Activated naive CD4-positive, alpha-beta T cell treated with anti-CD3 and anti-CD28 coated beads for 36 hours (primary cell): ENCODE data around the gene IDUA. TPM values are rescaled to one million over a fixed set of nuclear protein-coding genes. Genes with fewer than 3 reads are reported as not detected.

Experiments
- CTCF ChIA-PET: fragments of 350-600 bp; sonication (Branson Sonifier 250); formaldehyde crosslinking; loops from one replicate; lab custom pipeline; 2021; ENCODE audit warnings: antibody characterized with exemption; lab: Charles Lee
- DNase-seq: peaks from one replicate; pipeline ENCODE4 v3.0.0-alpha.2; 2020
- H3K27ac Mint-ChIP-seq: one replicate; pipeline ENCODE4 v1.8.0; 2021; ENCODE audit warnings: mild to moderate bottlenecking, mixed read lengths
- H3K27me3 Mint-ChIP-seq: one replicate; pipeline ENCODE4 v1.8.0; 2021; ENCODE audit warnings: low read depth, mixed read lengths
- H3K36me3 Mint-ChIP-seq: one replicate; pipeline ENCODE4 v1.8.0; 2021; ENCODE audit warnings: low read depth, mixed read lengths
- H3K4me1 Mint-ChIP-seq: one replicate; pipeline ENCODE4 v1.8.0; 2021; ENCODE audit warnings: low read depth, mixed read lengths
- H3K4me3 Mint-ChIP-seq: one replicate; pipeline ENCODE4 v1.8.0; 2021; ENCODE audit warnings: mild to moderate bottlenecking, moderate library complexity, mixed read lengths
- H3K9me3 Mint-ChIP-seq: one replicate; pipeline ENCODE4 v1.8.0; 2021; ENCODE audit warnings: mixed read lengths
- intact Hi-C: fragments of 100-400 bp; cut with micrococcal nuclease; formaldehyde crosslinking; loops from one replicate; pipeline ENCODE4 v1.15.1; 2023
- total RNA-seq, 2 experiments: library from RNA; stranded (reverse); gene quantifications; one replicate each; pipeline ENCODE4 v1.2.3, GENCODE V29; 2021

Gene IDUA
- total RNA-seq, 2 experiments from 2014 or later, result 9.5 to 10.5 TPM

DNA sequence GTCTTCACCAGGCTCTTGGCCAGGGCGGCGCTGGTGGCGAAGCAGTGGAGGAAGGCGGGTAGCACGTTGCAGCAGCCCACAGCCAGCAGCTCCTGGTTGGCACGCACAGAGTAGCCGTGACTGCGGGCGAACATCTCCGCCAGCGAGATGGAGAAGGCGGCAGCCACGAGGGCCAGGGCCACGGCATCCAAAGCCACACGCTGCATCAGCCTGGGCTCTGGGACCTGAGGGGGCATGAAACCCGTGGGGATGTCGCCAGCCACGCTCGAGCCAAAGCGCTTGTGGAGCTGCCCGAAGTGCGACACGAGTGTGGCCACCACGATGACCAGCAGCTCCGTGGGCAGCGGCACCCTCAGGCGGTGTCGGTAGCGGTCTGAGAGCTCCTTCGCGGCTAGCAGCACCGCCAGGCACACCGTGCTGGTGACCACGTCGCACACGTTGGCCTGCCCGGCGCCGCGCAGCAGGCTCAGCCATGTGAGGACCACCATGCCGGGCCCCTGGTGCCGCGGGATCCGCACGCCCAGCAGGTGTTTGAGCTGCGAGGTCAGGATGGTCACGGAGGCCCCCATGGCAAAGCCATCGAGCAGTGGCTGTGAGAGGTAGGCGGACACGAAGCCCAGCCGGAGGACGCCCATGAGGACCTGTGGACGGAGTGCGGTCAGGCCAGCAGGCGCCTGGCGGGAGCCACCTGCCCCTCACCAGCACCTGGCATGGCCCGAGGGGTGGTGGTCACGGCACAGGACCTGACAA lies 3.1 kb downstream of the IDUA start:
- no peak for DNase-seq
- intact Hi-C loops, result loop anchor here (5.0 kb wide), 1 partner anchor 388 kb away; no protein-coding TSS in a partner anchor
- H3K9me3 Mint-ChIP-seq, result no peaks in the 10 kb centered on the region
- H3K36me3 Mint-ChIP-seq, result peaks cover 2% of the 10 kb centered on the region
- CTCF ChIA-PET, result no interaction called here
- H3K27me3 Mint-ChIP-seq, result no peaks in the 10 kb centered on the region
- peaks cover 22% of the 10 kb centered on the region for H3K4me1 Mint-ChIP-seq
- H3K27ac Mint-ChIP-seq, result no peak overlapping the region
- no peak overlapping the region for H3K4me3 Mint-ChIP-seq

DNA sequence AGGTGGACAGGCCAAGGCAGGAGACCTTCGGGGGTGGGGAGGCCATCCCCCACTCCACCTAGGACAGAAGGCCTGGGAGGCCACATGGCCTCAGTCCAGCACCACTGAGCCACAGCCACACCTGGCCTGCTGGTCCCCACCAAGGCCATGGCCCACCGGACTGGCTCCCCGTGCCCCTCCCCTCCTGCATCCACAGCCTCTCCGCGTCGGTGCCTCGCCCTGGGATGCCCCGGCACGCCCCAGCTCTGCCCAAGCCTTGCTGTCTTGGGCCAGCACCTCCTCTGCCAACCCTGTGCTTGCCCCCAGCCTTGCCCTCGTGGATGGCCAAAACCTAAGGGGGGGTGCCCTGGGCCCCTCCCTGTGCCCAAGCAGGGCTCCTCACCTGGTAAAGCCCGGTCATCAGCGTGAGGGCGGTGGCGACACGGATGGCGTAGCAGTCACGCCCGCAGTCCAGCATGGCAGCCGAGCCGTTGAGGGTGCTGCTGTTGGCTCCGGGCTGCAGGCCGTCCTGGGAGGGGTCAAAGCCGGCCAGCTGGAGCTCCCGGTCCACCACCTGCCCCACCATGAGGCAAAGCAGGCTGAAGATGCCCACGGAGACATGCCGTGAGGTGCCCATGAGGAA lies 4.0 kb downstream of the IDUA start:
- H3K27me3 Mint-ChIP-seq, result no peaks in the 10 kb centered on the region
- peaks cover 2% of the 10 kb centered on the region for H3K36me3 Mint-ChIP-seq
- intact Hi-C loops, result no loop called here

DNA sequence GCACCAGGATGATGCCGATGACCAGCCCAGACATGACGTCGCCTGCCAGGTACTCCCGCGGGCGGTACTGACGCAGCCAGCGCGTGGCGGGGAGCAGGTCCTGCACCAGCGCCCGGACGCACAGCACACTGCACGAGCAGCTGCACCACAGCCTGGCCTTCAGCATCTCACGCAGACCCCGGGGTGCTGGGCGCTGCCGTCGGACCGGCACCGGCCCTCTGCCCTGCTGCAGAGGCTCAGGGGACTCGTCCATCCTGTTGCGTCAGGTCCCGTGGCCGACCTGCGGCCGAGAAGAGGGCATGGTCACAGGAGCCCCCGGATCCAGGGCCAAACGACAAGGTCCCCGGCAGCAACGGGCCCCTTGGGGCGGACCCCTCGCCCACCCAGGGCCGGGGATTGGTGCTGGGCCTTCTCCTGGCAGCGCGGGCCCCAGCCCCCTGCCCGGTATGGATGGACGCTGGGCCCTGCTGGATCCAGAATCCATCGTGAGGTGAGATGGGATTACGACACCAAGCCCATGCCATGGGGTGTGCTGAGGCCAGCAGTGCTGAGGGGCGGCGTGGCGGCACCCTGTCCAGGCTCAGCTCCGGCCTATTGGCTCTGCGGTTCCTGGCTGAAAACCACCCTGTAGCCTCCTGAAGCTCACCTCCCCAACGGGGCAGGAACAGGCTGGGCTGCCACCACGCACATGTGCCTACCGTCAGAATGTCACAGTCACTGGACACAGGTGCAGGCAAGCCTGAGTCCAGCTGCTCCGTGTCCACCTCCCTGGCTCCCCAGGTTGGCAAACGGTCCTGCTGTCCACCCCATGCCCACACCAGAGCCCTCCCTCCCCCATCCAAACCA lies 4.8 kb downstream of the IDUA start:
- Mint-ChIP-seq H3K4me1 (peaks cover 9% of the 10 kb centered on the region), H3K9me3 (no peaks in the 10 kb centered on the region), H3K27me3 (peaks cover 3% of the 10 kb centered on the region), H3K36me3 (peaks cover 2% of the 10 kb centered on the region), H3K27ac (no peak overlapping the region), H3K4me3 (no peak overlapping the region)
- no peak for DNase-seq
- intact Hi-C loops, result no loop called here
- CTCF ChIA-PET, result no interaction called here

More for the DNA sequence above, 4.0 kb downstream of the IDUA start:
- Mint-ChIP-seq H3K4me1 (peaks cover 14% of the 10 kb centered on the region), H3K27ac (no peak overlapping the region), H3K4me3 (no peak overlapping the region), H3K9me3 (no peaks in the 10 kb centered on the region)
- DNase-seq, result no peak
- CTCF ChIA-PET, result interaction anchor here (0.6 kb wide), 1 partner anchor 401 kb away, joined by 3 read pairs; no protein-coding TSS in a partner anchor

DNA sequence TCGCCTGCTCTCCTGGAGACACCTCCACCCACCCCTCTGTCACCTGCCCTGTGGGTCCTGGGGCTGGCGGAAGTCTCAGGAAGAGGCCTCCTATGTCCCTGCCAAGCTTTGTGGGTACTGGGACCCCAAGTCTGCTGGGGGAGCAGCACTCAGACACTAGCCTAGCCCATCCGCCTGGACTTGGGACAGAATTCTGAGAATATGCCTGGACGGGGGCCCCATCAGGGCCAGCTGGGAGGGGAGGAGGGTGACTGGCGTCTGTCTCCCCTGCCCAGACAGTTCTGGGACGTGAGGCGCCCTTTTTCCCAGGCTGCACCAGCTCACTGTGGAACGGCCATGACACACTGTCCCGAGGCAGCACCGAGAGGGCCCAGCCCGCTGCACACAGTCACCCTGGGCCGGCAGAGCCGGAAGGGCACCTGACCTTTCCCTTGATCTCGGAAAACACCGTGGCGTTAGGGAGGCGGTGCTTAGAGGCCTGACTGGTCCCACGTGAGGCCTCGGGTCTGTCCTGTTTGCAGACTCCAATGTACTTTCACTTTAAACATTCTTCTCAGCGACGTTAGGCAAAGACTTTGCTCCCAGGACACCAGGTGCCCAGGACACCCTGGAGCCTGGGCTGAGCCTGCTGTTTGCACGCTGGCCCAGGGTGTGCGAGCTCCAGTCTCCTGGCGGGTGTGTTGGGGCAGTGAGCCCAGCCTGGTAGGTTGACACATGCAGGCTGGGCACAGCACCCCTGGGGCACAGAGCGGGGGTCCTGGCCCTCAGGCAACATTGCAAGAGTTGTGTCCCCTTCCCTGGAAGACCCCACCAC lies 5.7 kb downstream of the IDUA start:
- H3K9me3 Mint-ChIP-seq, result no peaks in the 10 kb centered on the region
- CTCF ChIA-PET, result no interaction called here
- H3K27ac Mint-ChIP-seq, result no peak overlapping the region
- H3K4me1 Mint-ChIP-seq, result peaks cover 7% of the 10 kb centered on the region
- H3K36me3 Mint-ChIP-seq, result peaks cover 2% of the 10 kb centered on the region
- H3K4me3 Mint-ChIP-seq, result no peak overlapping the region
- peaks cover 7% of the 10 kb centered on the region for H3K27me3 Mint-ChIP-seq
- intact Hi-C loops, result no loop called here
- DNase-seq, result no peak

DNA sequence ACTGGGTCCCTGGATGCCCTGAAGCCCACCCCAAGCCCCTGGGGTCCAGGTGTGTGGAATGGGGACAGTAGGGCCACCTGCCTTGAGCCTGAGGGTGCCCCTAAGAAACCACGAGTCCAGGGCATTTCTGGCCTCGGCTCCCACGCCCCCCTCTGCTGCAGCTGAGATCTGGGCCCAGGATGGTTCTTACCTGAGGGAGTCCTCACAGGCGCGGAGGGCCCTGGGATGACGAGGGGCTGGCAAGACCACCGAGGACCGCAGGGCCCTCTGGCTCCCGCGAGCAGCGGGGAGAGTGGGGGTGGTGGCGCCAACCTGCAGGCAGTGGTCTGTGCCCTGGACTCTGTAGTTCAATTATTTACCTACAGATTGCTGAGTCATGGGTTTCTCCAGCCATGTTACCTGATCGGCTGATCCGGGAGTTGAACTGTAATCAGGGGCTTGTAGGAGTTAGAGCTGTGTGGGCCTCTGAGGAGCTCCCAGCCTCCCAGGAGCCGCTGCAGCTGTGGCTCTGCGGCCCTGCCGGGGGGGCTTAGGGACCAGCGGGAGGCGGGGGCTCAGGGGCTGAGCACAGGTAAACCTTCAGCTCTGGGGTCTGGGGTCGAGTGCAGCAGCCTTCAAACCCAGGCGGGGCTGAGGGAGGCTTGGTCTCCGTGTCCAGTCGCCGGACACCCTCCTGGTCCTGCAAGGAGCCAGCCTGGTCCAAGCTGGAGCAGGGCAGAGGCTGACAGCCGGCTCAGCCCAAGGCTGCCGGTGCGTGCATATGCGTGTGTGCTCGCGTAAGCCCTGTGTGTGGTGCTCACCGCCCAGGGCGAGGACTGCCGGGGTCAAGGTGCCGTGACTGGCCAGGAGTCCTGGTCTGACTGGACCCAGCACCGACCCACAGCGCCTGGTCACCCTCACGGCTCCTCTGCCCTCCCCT lies 6.5 kb downstream of the IDUA start, which contains the start of gene SLC26A1:
Gene SLC26A1 (minus strand): TSS at position 294 of the 919 bp plus-strand sequence. CDS start 1,701 bp downstream, outside the sequence.
- CTCF ChIA-PET, result interaction anchor here (0.7 kb wide), 1 partner anchor 81 kb away, joined by 4 read pairs; no protein-coding TSS in a partner anchor
- peaks cover 4% of the 10 kb centered on the region for H3K4me1 Mint-ChIP-seq
- H3K4me3 Mint-ChIP-seq, result no peak within 1 kb of the TSS
- intact Hi-C loops, result no loop called here
- H3K36me3 Mint-ChIP-seq, result peaks cover 2% of the 10 kb centered on the region
- H3K9me3 Mint-ChIP-seq, result no peaks in the 10 kb centered on the region
- DNase-seq, result no peak
- H3K27me3 Mint-ChIP-seq, result peaks cover 13% of the 10 kb centered on the region
- H3K27ac Mint-ChIP-seq, result no peak within 1 kb of the TSS

DNA sequence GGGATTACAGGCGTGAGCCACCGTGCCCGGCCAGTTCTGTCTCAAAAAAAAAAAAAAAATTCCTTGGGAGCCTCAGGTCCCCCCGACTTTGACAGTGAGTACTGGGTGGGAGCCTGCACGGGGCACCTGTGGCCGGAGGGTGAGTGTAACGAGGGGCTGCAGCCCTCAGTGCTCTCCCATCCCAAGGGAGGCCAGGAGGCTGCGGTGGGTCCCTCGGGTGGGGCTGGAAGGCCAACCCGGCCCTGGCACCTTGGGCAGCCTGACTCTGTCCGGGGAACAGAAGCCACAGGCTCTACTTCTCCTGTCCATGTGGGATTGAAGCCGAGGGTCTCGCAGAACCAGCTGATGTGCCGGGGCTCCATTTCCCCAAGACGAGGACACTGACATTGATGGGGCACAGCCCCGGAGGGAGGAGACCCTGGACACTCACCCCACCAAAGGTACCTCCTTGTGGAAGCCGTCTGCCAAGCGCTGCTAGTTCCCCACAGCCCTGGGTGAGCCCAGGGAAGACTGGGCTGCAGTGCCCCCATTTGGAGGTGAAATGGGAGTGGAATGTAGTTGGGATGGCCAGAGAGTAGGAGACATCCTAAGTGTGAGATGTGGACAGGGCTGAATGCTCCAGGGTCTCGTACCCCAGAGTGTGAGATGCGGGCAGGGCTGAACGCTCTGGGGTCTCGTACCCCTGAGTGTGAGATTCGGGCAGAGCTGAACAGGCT lies 8.6 kb downstream of the IDUA start:
- Mint-ChIP-seq H3K9me3 (no peaks in the 10 kb centered on the region), H3K27ac (no peak overlapping the region), H3K4me1 (peaks cover 11% of the 10 kb centered on the region), H3K27me3 (peaks cover 20% of the 10 kb centered on the region), H3K36me3 (peaks cover under 1% of the 10 kb centered on the region), H3K4me3 (no peak overlapping the region)
- CTCF ChIA-PET, result no interaction called here
- intact Hi-C loops, result loop anchor here (5.0 kb wide), 1 partner anchor 753 kb away; no protein-coding TSS in a partner anchor
- DNase-seq, result no peak

DNA sequence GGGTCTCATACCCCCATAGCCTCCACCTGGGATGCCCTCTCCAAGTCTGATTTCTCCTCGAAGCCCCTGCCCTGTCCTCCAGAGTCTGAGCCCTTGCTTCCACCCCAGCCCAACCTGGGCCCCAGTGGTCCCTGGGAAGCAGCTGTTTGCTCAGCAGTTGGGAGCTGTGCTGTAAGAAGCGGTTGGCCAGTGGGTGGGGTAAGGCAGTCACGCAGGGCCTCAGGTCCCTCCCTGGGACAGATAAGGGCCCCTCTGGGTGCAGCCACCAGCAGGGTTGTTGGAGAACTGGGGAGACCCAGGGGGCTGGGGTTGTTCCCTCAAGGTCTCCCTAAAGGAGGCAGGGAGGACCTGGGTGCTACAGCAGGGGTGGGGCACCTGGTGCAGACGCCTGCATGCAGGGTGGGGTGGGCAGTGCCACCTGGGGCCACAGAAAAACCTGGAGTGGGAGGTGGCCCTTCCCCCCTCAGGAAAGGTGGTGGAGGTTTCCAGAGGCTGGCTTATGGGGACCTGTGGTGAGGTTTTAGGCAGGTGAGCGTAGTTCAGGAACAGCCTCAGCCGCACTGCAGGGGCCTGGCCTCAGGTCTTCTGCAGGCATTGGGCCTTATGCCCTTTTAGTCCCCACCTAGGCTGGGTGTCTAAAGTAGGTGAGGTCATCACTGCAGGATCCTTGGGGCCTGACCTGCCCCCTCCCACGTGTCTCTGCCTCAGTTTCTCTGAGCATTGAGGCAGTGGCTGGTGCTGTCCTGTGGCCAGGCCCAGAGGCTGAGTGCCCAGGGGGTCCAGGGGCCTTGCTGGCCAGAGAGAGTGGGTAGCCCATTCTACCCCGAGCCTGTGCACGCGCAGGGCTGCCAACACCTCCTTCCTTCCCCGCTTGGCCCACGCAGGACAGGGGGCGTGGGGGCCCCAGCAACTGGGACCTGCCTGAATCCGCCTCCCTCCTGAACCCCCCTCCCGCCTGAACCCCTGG lies 9.5 kb downstream of the IDUA start:
- CTCF ChIA-PET, result no interaction called here

DNA sequence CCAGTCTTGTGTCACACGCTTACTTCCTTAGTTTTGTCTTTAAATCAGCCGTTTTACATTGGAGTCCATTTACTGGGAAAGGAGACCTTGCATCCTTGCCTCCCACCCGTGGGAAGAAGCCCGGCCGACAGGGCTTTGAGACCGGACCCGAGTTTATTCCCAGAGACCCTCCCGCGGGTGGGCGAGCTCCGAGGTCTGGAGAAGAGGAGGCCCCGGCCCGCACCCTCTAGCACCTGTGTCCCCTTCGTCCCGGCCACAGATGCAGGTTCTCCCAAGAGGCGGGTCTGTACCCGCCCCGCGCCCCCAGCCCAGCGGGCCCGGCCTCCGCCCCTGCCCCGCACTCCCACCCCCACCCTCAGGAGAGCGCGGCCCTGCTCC lies 10.1 kb downstream of the IDUA start:
- intact Hi-C loops, result loop anchor here (5.0 kb wide), 1 partner anchor 755 kb away; no protein-coding TSS in a partner anchor
- DNase-seq, result no peak
- H3K27ac Mint-ChIP-seq, result no peak overlapping the region
- CTCF ChIA-PET, result no interaction called here
- no peaks in the 10 kb centered on the region for H3K9me3 Mint-ChIP-seq
- H3K4me3 Mint-ChIP-seq, result no peak overlapping the region
- H3K36me3 Mint-ChIP-seq, result no peaks in the 10 kb centered on the region
- peaks cover 11% of the 10 kb centered on the region for H3K4me1 Mint-ChIP-seq
- peaks cover 30% of the 10 kb centered on the region for H3K27me3 Mint-ChIP-seq

More for the DNA sequence above, 9.5 kb downstream of the IDUA start:
- H3K27ac Mint-ChIP-seq, result no peak overlapping the region
- H3K4me1 Mint-ChIP-seq, result peaks cover 11% of the 10 kb centered on the region
- H3K36me3 Mint-ChIP-seq, result no peaks in the 10 kb centered on the region
- no peaks in the 10 kb centered on the region for H3K9me3 Mint-ChIP-seq
- no peak overlapping the region for H3K4me3 Mint-ChIP-seq
- no peak for DNase-seq
- peaks cover 25% of the 10 kb centered on the region for H3K27me3 Mint-ChIP-seq
- intact Hi-C loops, result loop anchor here (5.0 kb wide), 1 partner anchor 754 kb away; no protein-coding TSS in a partner anchor

DNA sequence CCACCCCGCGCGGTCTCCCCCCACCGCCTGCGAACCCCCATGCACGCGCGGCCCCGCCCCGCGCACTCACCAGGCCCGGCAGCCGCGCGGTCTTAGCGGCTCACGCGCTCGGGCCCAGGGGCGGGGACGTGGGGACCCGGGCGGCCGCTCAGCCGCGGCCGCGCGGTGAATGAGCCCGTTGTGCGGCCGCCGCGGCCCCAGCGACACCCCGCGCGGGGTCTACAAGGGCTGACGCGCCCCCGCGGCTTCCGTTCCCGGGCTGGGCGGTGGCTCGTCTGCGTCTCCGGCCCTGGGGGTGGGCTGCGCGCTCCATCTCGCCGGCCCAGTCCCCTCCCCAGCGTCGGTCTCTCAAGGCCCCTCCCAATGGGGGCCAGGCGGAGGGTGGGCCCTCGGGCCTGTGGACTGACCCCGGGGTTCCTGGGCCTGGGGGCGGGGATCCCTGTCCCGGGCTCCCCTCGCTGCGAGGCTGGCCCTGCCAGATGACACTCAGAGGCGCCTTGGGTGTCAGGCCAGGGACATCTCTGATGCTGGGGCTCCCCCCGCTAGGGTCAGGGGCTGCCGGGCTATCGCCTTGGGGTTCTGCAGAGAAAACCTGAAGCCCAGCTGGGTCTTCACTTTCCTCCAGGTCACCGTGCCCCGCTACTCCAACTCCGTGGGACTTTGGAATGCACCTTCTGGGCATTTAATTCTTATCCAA lies 10.7 kb downstream of the IDUA start:
- DNase-seq, result no peak
- H3K27me3 Mint-ChIP-seq, result peaks cover 32% of the 10 kb centered on the region
- H3K27ac Mint-ChIP-seq, result no peak overlapping the region
- no peaks in the 10 kb centered on the region for H3K36me3 Mint-ChIP-seq
- H3K9me3 Mint-ChIP-seq, result no peaks in the 10 kb centered on the region
- no peak overlapping the region for H3K4me3 Mint-ChIP-seq
- intact Hi-C loops, result loop anchor here (5.0 kb wide), 1 partner anchor 755 kb away; no protein-coding TSS in a partner anchor
- H3K4me1 Mint-ChIP-seq, result peaks cover 11% of the 10 kb centered on the region
- CTCF ChIA-PET, result no interaction called here
